H1 (cell line): Measurements from ENCODE around the gene ZFAND3. TPM values are rescaled to one million over a fixed set of nuclear protein-coding genes. Genes with fewer than 3 reads are reported as not detected.
A peak's percentile ranks its signal among the peaks of the same experiment; 100 is the strongest.

Experiments
- CTCF ChIA-PET: fragments of 300-600 bp; sonication (Branson Sonifier 250); formaldehyde crosslinking; loops from one replicate; lab custom pipeline; 2021; ENCODE audit not compliant: partially characterized antibody; lab: Charles Lee
- POLR2A ChIA-PET: fragments of 300-600 bp; sonication (Branson Sonifier 250); formaldehyde crosslinking; loops from one replicate; lab custom pipeline; 2021; ENCODE audit warnings: inconsistent platforms; ENCODE audit not compliant: partially characterized antibody; lab: Charles Lee
- DNase-seq, 2 experiments: peaks; one replicate each; pipeline versions ENCODE4 v3.0.0 to v3.0.0-alpha.2; 2010 to 2022; ENCODE audit warnings: low spot score in 2 of 2, low read depth in 1 of 2, mixed read lengths in 1 of 2
- FAIRE-seq: peaks from 2 replicates; lab custom pipeline; 2011; peaks lifted over from hg19 to GRCh38; lab: Jason Lieb, UNC
- H2AFZ ChIP-seq: 2 replicates; pipeline ENCODE4 v1.8.1; 2012; ENCODE audit warnings: low read length, inconsistent platforms
- H2AK5ac ChIP-seq: 2 replicates; pipeline ENCODE4 v1.6.1; 2013; ENCODE audit warnings: low read depth, low read length
- H2BK120ac ChIP-seq: replicated peaks from 2 replicates; pipeline ENCODE3; 2013; ENCODE audit warnings: low read depth, low read length, inconsistent platforms
- H2BK12ac ChIP-seq: 2 replicates; pipeline ENCODE4 v1.6.1; 2013; ENCODE audit warnings: low read depth, low read length
- H2BK15ac ChIP-seq: 2 replicates; pipeline ENCODE4 v1.6.1; 2013; ENCODE audit warnings: low read length
- H2BK20ac ChIP-seq: 2 replicates; pipeline ENCODE4 v1.6.1; 2013; ENCODE audit warnings: low read length
- H2BK5ac ChIP-seq: 2 replicates; pipeline ENCODE4 v1.6.1; 2013; ENCODE audit warnings: low read depth, low read length
- H3K14ac ChIP-seq: 2 replicates; pipeline ENCODE4 v1.6.1; 2013; ENCODE audit warnings: inconsistent platforms; ENCODE audit not compliant: insufficient read length
- H3K18ac ChIP-seq: 2 replicates; pipeline ENCODE4 v1.6.1; 2013; ENCODE audit warnings: low read length; ENCODE audit errors: extremely low read depth
- H3K23ac ChIP-seq: 2 replicates; pipeline ENCODE4 v1.6.1; 2013; ENCODE audit warnings: inconsistent platforms; ENCODE audit not compliant: insufficient read length
- H3K23me2 ChIP-seq: 2 replicates; pipeline ENCODE4 v1.6.1; 2013; ENCODE audit warnings: low read depth, low read length
- H3K27ac ChIP-seq: 2 replicates; pipeline ENCODE4 v1.6.1; 2011; ENCODE audit warnings: low read depth, low read length, inconsistent platforms
- H3K27me3 ChIP-seq, 4 experiments: replicated peaks in 1 of 4; 1 replicate in 1 of 4; 2 replicates in 3 of 4; pipeline versions ENCODE4 v1.6.1 to v1.8.1; 2011 to 2013; ENCODE audit warnings: low read length in 3 of 4, mild to moderate bottlenecking in 3 of 4, inconsistent platforms in 2 of 4, mixed read lengths in 2 of 4, moderate library complexity in 1 of 4; ENCODE audit not compliant: control insufficient read depth in 3 of 4, insufficient read depth in 3 of 4; ENCODE audit errors: extremely low read depth in 1 of 4
- H3K36me3 ChIP-seq, 4 experiments: 2 replicates each; pipeline versions ENCODE4 v1.6.1 to v1.8.1; 2011 to 2013; ENCODE audit warnings: mild to moderate bottlenecking in 4 of 4, low read length in 3 of 4, moderate library complexity in 2 of 4, control low read depth in 1 of 4, inconsistent platforms in 1 of 4; ENCODE audit not compliant: insufficient read depth in 4 of 4, control insufficient read depth in 2 of 4
- H3K4ac ChIP-seq: replicated peaks from 2 replicates; pipeline ENCODE3; 2013; ENCODE audit warnings: low read length, low read depth, mixed read lengths, inconsistent platforms; ENCODE audit not compliant: insufficient read length
- H3K4me1 ChIP-seq, 4 experiments: replicated peaks in 1 of 4; 1 replicate in 1 of 4; 2 replicates in 3 of 4; pipeline versions ENCODE4 v1.6.1 to v1.8.1; 2011 to 2013; ENCODE audit warnings: low read length in 3 of 4, inconsistent platforms in 2 of 4, mixed read lengths in 1 of 4; ENCODE audit not compliant: insufficient read depth in 4 of 4, control insufficient read depth in 3 of 4
- H3K4me2 ChIP-seq, 2 experiments: 2 replicates each; pipeline versions ENCODE4 v1.6.1 to v1.8.1; 2011 to 2013; ENCODE audit warnings: low read depth in 2 of 2, low read length in 2 of 2, control low read depth in 1 of 2, inconsistent platforms in 1 of 2, mild to moderate bottlenecking in 1 of 2; ENCODE audit not compliant: insufficient read depth in 1 of 2
- H3K4me3 ChIP-seq, 4 experiments: fragments of 200-600, 300-600 bp in 1 of 4; sonication (generic), shearing (Covaris generic), sonication (Bioruptor Twin) in 1 of 4; 2 replicates each; pipeline versions ENCODE4 v1.5.1 to v1.8.1; 2011 to 2016; ENCODE audit warnings: low read length in 4 of 4, low read depth in 3 of 4, control low read depth in 2 of 4, inconsistent platforms in 2 of 4, mild to moderate bottlenecking in 2 of 4, mixed read lengths in 1 of 4, moderate library complexity in 1 of 4; ENCODE audit not compliant: insufficient read depth in 2 of 4; ENCODE audit errors: extremely low read depth in 1 of 4
- H3K56ac ChIP-seq: replicated peaks from 2 replicates; pipeline ENCODE3; 2013; ENCODE audit warnings: low read depth, mild to moderate bottlenecking, mixed read lengths, low read length, inconsistent platforms; ENCODE audit not compliant: insufficient read length
- H3K79me1 ChIP-seq: 2 replicates; pipeline ENCODE4 v1.6.1; 2013; ENCODE audit warnings: low read depth, low read length, control low read depth
- H3K79me2 ChIP-seq, 2 experiments: 2 replicates each; pipeline versions ENCODE4 v1.6.1 to v1.8.1; 2012 to 2013; ENCODE audit warnings: low read length in 2 of 2, mild to moderate bottlenecking in 2 of 2, inconsistent platforms in 1 of 2; ENCODE audit not compliant: insufficient read depth in 2 of 2, control insufficient read depth in 1 of 2
- H3K9ac ChIP-seq, 4 experiments: replicated peaks in 1 of 4; 1 replicate in 1 of 4; 2 replicates in 3 of 4; pipeline versions ENCODE4 v1.6.1 to v1.8.1; 2011 to 2013; ENCODE audit warnings: low read depth in 3 of 4, low read length in 3 of 4, control low read depth in 2 of 4, mild to moderate bottlenecking in 2 of 4, moderate library complexity in 2 of 4, inconsistent platforms in 1 of 4; ENCODE audit errors: extremely low read depth in 1 of 4
- H3K9me3 ChIP-seq, 2 experiments: 2 replicates each; pipeline versions ENCODE4 v1.6.1 to v1.8.1; 2012 to 2013; ENCODE audit warnings: mild to moderate bottlenecking in 2 of 2, moderate library complexity in 2 of 2, control low read depth in 1 of 2, inconsistent platforms in 1 of 2, low read depth in 1 of 2, low read length in 1 of 2, mixed read lengths in 1 of 2; ENCODE audit not compliant: insufficient read depth in 2 of 2
- H4K20me1 ChIP-seq, 2 experiments: replicated peaks in 1 of 2; 2 replicates each; pipeline versions ENCODE3 to v1.8.1; 2011 to 2013; ENCODE audit warnings: inconsistent platforms in 2 of 2, low read length in 2 of 2, mild to moderate bottlenecking in 1 of 2; ENCODE audit not compliant: insufficient read depth in 2 of 2, control insufficient read depth in 1 of 2
- H4K5ac ChIP-seq: 2 replicates; pipeline ENCODE4 v1.6.1; 2013; ENCODE audit warnings: low read length, low read depth, mixed read lengths, inconsistent platforms; ENCODE audit not compliant: insufficient read length
- H4K8ac ChIP-seq: 2 replicates; pipeline ENCODE4 v1.8.0; 2013; ENCODE audit warnings: mild to moderate bottlenecking, moderate library complexity, low read length, inconsistent platforms; ENCODE audit not compliant: insufficient read depth; ENCODE audit errors: extremely low read depth
- H4K91ac ChIP-seq: replicated peaks from 2 replicates; pipeline ENCODE3; 2013; ENCODE audit warnings: low read length, mixed read lengths, inconsistent platforms; ENCODE audit not compliant: insufficient read length
- CBX8 ChIP-seq: fragments of 300-800, 300-1000 bp; sonication (generic); IDR thresholded peaks from 2 replicates; pipeline ENCODE4 v1.7.1; 2016; ENCODE audit warnings: low read depth, low read length, borderline replicate concordance
- EP300 ChIP-seq, 2 experiments: IDR thresholded peaks; 1 replicate in 1 of 2; 2 replicates in 1 of 2; pipeline ENCODE4 v1.6.1; 2011 to 2012; ENCODE audit warnings: low read depth in 2 of 2, low read length in 2 of 2, mild to moderate bottlenecking in 2 of 2, borderline replicate concordance in 1 of 2, inconsistent platforms in 1 of 2, moderate library complexity in 1 of 2
- GABPA ChIP-seq: IDR thresholded peaks from 2 replicates; pipeline ENCODE4 v1.6.1; 2011; ENCODE audit warnings: mild to moderate bottlenecking, low read length, moderate library complexity, borderline replicate concordance; ENCODE audit not compliant: insufficient read depth
- NRF1 ChIP-seq: IDR thresholded peaks from 2 replicates; pipeline ENCODE4 v1.6.1; 2011; ENCODE audit warnings: mild to moderate bottlenecking, low read depth, low read length, improper control_type of control experiment
- RAD21 ChIP-seq, 2 experiments: IDR thresholded peaks in 1 of 2; conservative IDR thresholded peaks in 1 of 2; 2 replicates each; pipeline ENCODE4 v1.6.1; 2011; ENCODE audit warnings: low read depth in 2 of 2, low read length in 2 of 2, improper control_type of control experiment in 1 of 2, inconsistent platforms in 1 of 2, mild to moderate bottlenecking in 1 of 2, moderate library complexity in 1 of 2
- SP1 ChIP-seq: IDR thresholded peaks from 2 replicates; pipeline ENCODE4 v1.6.1; 2011; ENCODE audit warnings: low read depth, low read length
- TAF7 ChIP-seq: optimal IDR thresholded peaks from 2 replicates; pipeline ENCODE3; 2011; ENCODE audit warnings: low read depth, mild to moderate bottlenecking, inconsistent platforms, low read length, moderate library complexity, borderline replicate concordance
- WGBS, 2 experiments: shearing (Covaris generic) in 1 of 2; methylation state at CpG; one replicate each; pipeline versions ENCODE4 v1.1.6 to v1.1.7; 2013 to 2015; ENCODE audit warnings: low lambda C conversion rate in 2 of 2, mixed read lengths in 2 of 2, inconsistent platforms in 1 of 2, low coverage in 1 of 2, missing lambda C conversion rate in 1 of 2; ENCODE audit not compliant: insufficient replicate concordance in 2 of 2, insufficient coverage in 1 of 2, insufficient read length in 1 of 2; ENCODE audit errors: extremely low coverage in 1 of 2, missing lambda C conversion rate in 1 of 2; 5-methylcytosine and 5-hydroxymethylcytosine counted together
- polyA plus RNA-seq, 7 experiments: library from polyadenylated mRNA; depleted of rRNA in 3 of 7; stranded (reverse) in 5 of 7; unstranded in 2 of 7; fragments of >200 nt in 5 of 7; fragments of 200-250 nt in 2 of 7; gene quantifications; 1 replicate in 5 of 7; 2 replicates in 1 of 7; 4 replicates in 1 of 7; pipeline versions ENCODE4 v1.2.1 to v1.2.3, GENCODE V29; 2011 to 2013; ENCODE audit warnings: missing spikeins in 2 of 7, mixed read lengths in 2 of 7
- total RNA-seq: library from RNA; stranded (reverse); fragmentation: NEBNext Ultra II Directional; extraction: Animal tissue kit (Norgen Biotek cat#: 25700); gene quantifications from 2 replicates; pipeline ENCODE4 v1.2.1, GENCODE V29; 2021
- TF ChIP-seq, protein P1 (sequence below): IDR thresholded peaks from 2 replicates; pipeline ENCODE4 v1.6.1; 2011; ENCODE audit warnings: low read depth, mild to moderate bottlenecking, low read length; ENCODE audit not compliant: insufficient read depth
- TF ChIP-seq, protein P2 (sequence below): IDR thresholded peaks from 2 replicates; pipeline ENCODE4 v1.6.1; 2012; ENCODE audit warnings: inconsistent platforms

ZFAND3 gene
- total and polyA plus RNA-seq, 2 of the 8 experiments (the other 6 are each of a cell fraction or from before 2014, with no cell fraction given), result 13.0 to 51.3 TPM

DNA sequence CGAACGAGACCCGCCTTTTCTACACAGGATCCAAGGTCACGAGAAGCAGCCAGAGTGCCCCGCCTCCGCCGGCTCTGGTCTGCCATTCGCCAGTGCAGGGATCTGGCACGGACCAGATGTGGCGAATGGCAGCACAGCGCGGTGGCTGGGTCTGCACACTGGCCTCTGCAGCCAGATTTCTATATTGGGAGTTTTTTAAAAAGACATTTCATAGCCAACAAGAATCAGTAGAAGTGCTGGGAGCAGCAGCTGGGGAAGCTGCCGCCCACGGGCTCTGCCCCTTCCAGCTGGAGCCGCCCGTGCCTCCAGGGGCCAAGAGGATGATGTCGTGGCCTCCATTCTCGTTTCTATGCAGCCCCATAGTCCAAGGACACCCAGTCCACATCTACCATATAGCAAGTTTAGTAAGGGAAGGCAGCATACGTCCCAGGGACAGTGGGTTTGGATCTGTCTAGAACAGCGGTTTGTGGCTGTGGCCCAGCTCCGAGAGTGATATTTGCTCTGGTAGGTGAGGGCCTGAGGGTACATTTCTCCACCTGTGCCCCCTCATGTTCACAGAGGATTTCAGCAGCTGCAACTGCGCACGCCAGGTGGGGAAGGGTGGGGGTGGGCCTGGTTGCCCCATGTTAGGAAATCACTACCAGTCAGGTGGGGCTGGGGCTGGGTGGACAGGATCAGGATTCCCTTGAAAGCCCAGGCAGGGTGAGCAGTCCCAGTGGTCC, 333.7 kb downstream of the ZFAND3 start:
- no peak overlapping the region for H2AK5ac ChIP-seq
- no peak overlapping the region for H2BK120ac ChIP-seq
- no peak overlapping the region for H3K23ac ChIP-seq
- H3K9ac ChIP-seq, result no peak overlapping the region
- H3K4ac ChIP-seq, result no peak overlapping the region
- H3K27me3 ChIP-seq, result no peaks in the 10 kb centered on the region
- H2BK15ac ChIP-seq, result no peak overlapping the region
- H2BK20ac ChIP-seq, result no peak overlapping the region
- FAIRE-seq (no peak), DNase-seq (no peak)
- H4K20me1 ChIP-seq, result no peaks in the 10 kb centered on the region
- ChIA-PET CTCF (interaction anchor here (1.5 kb wide), 1 partner anchor 9 kb away, joined by 5 read pairs; no protein-coding TSS in a partner anchor), POLR2A (interaction anchor here (1.0 kb wide), 1 partner anchor 9 kb away, joined by 3 read pairs; no protein-coding TSS in a partner anchor)
- H3K4me3 ChIP-seq, result no peak overlapping the region
- 0 out of 2 replicates have a peak overlapping the region, but pooled peaks have one; percentile 30 for H2BK5ac ChIP-seq
- no peak overlapping the region for H3K14ac ChIP-seq
- H3K36me3 ChIP-seq, result no peaks in the 10 kb centered on the region
- no peaks in the 10 kb centered on the region for H3K9me3 ChIP-seq
- H3K23me2 ChIP-seq, result no peaks in the 10 kb centered on the region
- WGBS, 2 experiments, result 94% methylated on average over 19 of the region's 23 CpGs; no CpG with 5 or more reads in 1 of the 2 experiments
- no peak overlapping the region for H4K5ac ChIP-seq
- no peak overlapping the region for H3K18ac ChIP-seq
- no peak overlapping the region for H3K27ac ChIP-seq
- no peak overlapping the region for H3K56ac ChIP-seq
- no peak overlapping the region for H4K8ac ChIP-seq
- peaks cover 0 to 8% (median 0%) of the 10 kb centered on the region in 4 experiments; a peak in 3 of 7 replicates for H3K4me1 ChIP-seq
- no peak overlapping the region for H2AFZ ChIP-seq
- no peak overlapping the region for H4K91ac ChIP-seq
- no peaks in the 10 kb centered on the region for H3K79me1 ChIP-seq
- H2BK12ac ChIP-seq, result no peak overlapping the region
- TF ChIP-seq GABPA (no peak), TAF7 (no peak), EP300 (IDR thresholded peaks at IDR 0.05; ENCODE audit: borderline replicate concordance in 1 of 2, low read depth in 2 of 2, low read length in 2 of 2) (no peak), SP1 (no peak), RAD21 (IDR thresholded peaks at IDR 0.05 in 1 of 2, conservative IDR thresholded peaks at IDR 0.05 in 1 of 2; ENCODE audit: low read depth in 2 of 2, low read length in 2 of 2) (no peak), NRF1 (no peak), CBX8 (no peak)
- TF ChIP-seq, protein P1, sequence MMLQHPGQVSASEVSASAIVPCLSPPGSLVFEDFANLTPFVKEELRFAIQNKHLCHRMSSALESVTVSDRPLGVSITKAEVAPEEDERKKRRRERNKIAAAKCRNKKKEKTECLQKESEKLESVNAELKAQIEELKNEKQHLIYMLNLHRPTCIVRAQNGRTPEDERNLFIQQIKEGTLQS, result no peak
- TF ChIP-seq, protein P2, sequence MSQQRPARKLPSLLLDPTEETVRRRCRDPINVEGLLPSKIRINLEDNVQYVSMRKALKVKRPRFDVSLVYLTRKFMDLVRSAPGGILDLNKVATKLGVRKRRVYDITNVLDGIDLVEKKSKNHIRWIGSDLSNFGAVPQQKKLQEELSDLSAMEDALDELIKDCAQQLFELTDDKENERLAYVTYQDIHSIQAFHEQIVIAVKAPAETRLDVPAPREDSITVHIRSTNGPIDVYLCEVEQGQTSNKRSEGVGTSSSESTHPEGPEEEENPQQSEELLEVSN, result no peak
- H3K79me2 ChIP-seq, result no peaks in the 10 kb centered on the region
- H3K4me2 ChIP-seq, result no peak overlapping the region
